Osteocyte (in vitro differentiated cells): ENCODE data around the gene CDKL5. TPM values are rescaled to one million over a fixed set of nuclear protein-coding genes. Genes with fewer than 3 reads are reported as not detected.

Experiments used
- DNase-seq: peaks from one replicate; pipeline ENCODE4 v3.0.0; 2021; ENCODE audit warnings: mixed read lengths; ENCODE audit not compliant: unreplicated experiment; ENCODE audit errors: extremely low spot score
- H3K27ac Mint-ChIP-seq: one replicate; pipeline ENCODE4 v1.8.0; 2021; ENCODE audit warnings: mild to moderate bottlenecking, mixed read lengths; ENCODE audit not compliant: unreplicated experiment
- H3K27me3 Mint-ChIP-seq: one replicate; pipeline ENCODE4 v1.8.0; 2021; ENCODE audit warnings: mixed read lengths; ENCODE audit not compliant: unreplicated experiment
- H3K36me3 Mint-ChIP-seq: one replicate; pipeline ENCODE4 v1.8.0; 2021; ENCODE audit warnings: mixed read lengths; ENCODE audit not compliant: unreplicated experiment
- H3K4me1 Mint-ChIP-seq: one replicate; pipeline ENCODE4 v1.8.0; 2021; ENCODE audit warnings: mixed read lengths; ENCODE audit not compliant: unreplicated experiment
- H3K4me3 Mint-ChIP-seq: one replicate; pipeline ENCODE4 v1.8.0; 2021; ENCODE audit warnings: mild to moderate bottlenecking, moderate library complexity, mixed read lengths; ENCODE audit not compliant: unreplicated experiment
- H3K9me3 Mint-ChIP-seq: one replicate; pipeline ENCODE4 v1.8.0; 2021; ENCODE audit warnings: mixed read lengths; ENCODE audit not compliant: unreplicated experiment
- CTCF ChIP-seq: fragments of 200-600 bp; sonication (generic); IDR thresholded peaks from 2 replicates; pipeline ENCODE4 v1.5.0; 2021; ENCODE audit warnings: antibody characterized with exemption, mild to moderate bottlenecking, moderate library complexity
- total RNA-seq: library from RNA; stranded (reverse); gene quantifications from 2 replicates; pipeline ENCODE4 v1.2.1, GENCODE V29; 2021

The CDKL5 gene
- total RNA-seq, 1 donor from 2014 or later = 10.9 TPM

GRCh38 chrX:18434896-18435295 is 9.5 kb downstream of the CDKL5 start:
- Mint-ChIP-seq H3K27me3 (no peaks in the 10 kb centered on the region), H3K36me3 (no peaks in the 10 kb centered on the region), H3K9me3 (no peaks in the 10 kb centered on the region), H3K27ac (no peak overlapping the region), H3K4me1 (no peaks in the 10 kb centered on the region), H3K4me3 (no peak overlapping the region)
- DNase-seq = no peak
- TF ChIP-seq CTCF = no peak

- no peaks in the 10 kb centered on the region for H3K4me1 Mint-ChIP-seq
- H3K27ac Mint-ChIP-seq = no peak overlapping the region
- no peak for DNase-seq
- H3K9me3 Mint-ChIP-seq = no peaks in the 10 kb centered on the region
- H3K4me3 Mint-ChIP-seq = no peak overlapping the region
- no peaks in the 10 kb centered on the region for H3K36me3 Mint-ChIP-seq
- no peak for TF ChIP-seq CTCF
- no peaks in the 10 kb centered on the region for H3K27me3 Mint-ChIP-seq
Observed at GRCh38 chrX:18436017-18436416, 10.6 kb downstream of the CDKL5 start.

GRCh38 chrX:18440835-18441234 is 15.4 kb downstream of the CDKL5 start:
- Mint-ChIP-seq H3K4me3 (no peak overlapping the region), H3K9me3 (no peaks in the 10 kb centered on the region), H3K36me3 (peaks cover 2% of the 10 kb centered on the region)

GRCh38 chrX:18441780-18442367 is 16.5 kb downstream of the CDKL5 start:
- DNase-seq = no peak
- H3K27me3 Mint-ChIP-seq = no peaks in the 10 kb centered on the region
- H3K4me1 Mint-ChIP-seq = no peaks in the 10 kb centered on the region
- peaks cover 2% of the 10 kb centered on the region for H3K36me3 Mint-ChIP-seq
- no peak overlapping the region for H3K4me3 Mint-ChIP-seq
- H3K27ac Mint-ChIP-seq = no peak overlapping the region
- TF ChIP-seq CTCF = no peak
- no peaks in the 10 kb centered on the region for H3K9me3 Mint-ChIP-seq

More at GRCh38 chrX:18440835-18441234, 15.4 kb downstream of the CDKL5 start:
- Mint-ChIP-seq H3K27me3 (no peaks in the 10 kb centered on the region), H3K27ac (no peak overlapping the region), H3K4me1 (no peaks in the 10 kb centered on the region)
- no peak for DNase-seq
- no peak for TF ChIP-seq CTCF

GRCh38 chrX:18448416-18448815 is 23.0 kb downstream of the CDKL5 start:
- Mint-ChIP-seq H3K9me3 (no peaks in the 10 kb centered on the region), H3K27me3 (no peaks in the 10 kb centered on the region), H3K4me3 (no peak overlapping the region), H3K4me1 (peaks cover 2% of the 10 kb centered on the region), H3K27ac (no peak overlapping the region), H3K36me3 (no peaks in the 10 kb centered on the region)
- DNase-seq = no peak
- TF ChIP-seq CTCF = no peak
